GM19099 (cell line): ENCODE measurements around the gene XRCC6.

Experiments
- POLR2A ChIP-seq: IDR thresholded peaks from 3 replicates; pipeline ENCODE4 v1.6.1; 2011; ENCODE audit warnings: low read depth; ENCODE audit not compliant: insufficient read length; ENCODE audit errors: extremely low read depth

The XRCC6 gene

GRCh38 chr22:41642331-41643110, 21.4 kb downstream of the XRCC6 start:
- no peak for TF ChIP-seq POLR2A

GRCh38 chr22:41647771-41648170, 26.7 kb downstream of the XRCC6 start:
- TF ChIP-seq POLR2A: no peak

- no peak for TF ChIP-seq POLR2A
Observed at GRCh38 chr22:41648432-41648831, 27.3 kb downstream of the XRCC6 start.

GRCh38 chr22:41650229-41650628, 29.1 kb downstream of the XRCC6 start:
- TF ChIP-seq POLR2A: no peak

GRCh38 chr22:41650821-41651220, 29.7 kb downstream of the XRCC6 start:
- no peak for TF ChIP-seq POLR2A

- TF ChIP-seq POLR2A: no peak
Observed at GRCh38 chr22:41654322-41654721, 33.2 kb downstream of the XRCC6 start.

- TF ChIP-seq POLR2A: no peak
Observed at GRCh38 chr22:41656556-41656955, 35.5 kb downstream of the XRCC6 start.

GRCh38 chr22:41657709-41658108, 36.6 kb downstream of the XRCC6 start:
- TF ChIP-seq POLR2A: no peak

- no peak for TF ChIP-seq POLR2A
Observed at GRCh38 chr22:41658869-41659268, 37.8 kb downstream of the XRCC6 start.

GRCh38 chr22:41659941-41660340, 38.8 kb downstream of the XRCC6 start:
- no peak for TF ChIP-seq POLR2A

- no peak for TF ChIP-seq POLR2A
Observed at GRCh38 chr22:41660416-41660815, 39.3 kb downstream of the XRCC6 start.

- no peak for TF ChIP-seq POLR2A
Observed at GRCh38 chr22:41661088-41661487, 40.0 kb downstream of the XRCC6 start.

GRCh38 chr22:41661713-41662112, 40.6 kb downstream of the XRCC6 start:
- TF ChIP-seq POLR2A: no peak

- no peak for TF ChIP-seq POLR2A
Observed at GRCh38 chr22:41664490-41664889, 43.4 kb downstream of the XRCC6 start.

GRCh38 chr22:41664951-41665350, 43.9 kb downstream of the XRCC6 start:
- no peak for TF ChIP-seq POLR2A

GRCh38 chr22:41668971-41669911, 48.1 kb downstream of the XRCC6 start:
- no peak for TF ChIP-seq POLR2A

GRCh38 chr22:41672780-41673509, 51.9 kb downstream of the XRCC6 start:
- TF ChIP-seq POLR2A: no peak
